Measurements from ENCODE around the gene MATN1. TPM values are rescaled to one million over a fixed set of nuclear protein-coding genes. Genes with fewer than 3 reads are reported as not detected.

The MATN1 gene
- total RNA-seq, 1 donor: not detected

DNA sequence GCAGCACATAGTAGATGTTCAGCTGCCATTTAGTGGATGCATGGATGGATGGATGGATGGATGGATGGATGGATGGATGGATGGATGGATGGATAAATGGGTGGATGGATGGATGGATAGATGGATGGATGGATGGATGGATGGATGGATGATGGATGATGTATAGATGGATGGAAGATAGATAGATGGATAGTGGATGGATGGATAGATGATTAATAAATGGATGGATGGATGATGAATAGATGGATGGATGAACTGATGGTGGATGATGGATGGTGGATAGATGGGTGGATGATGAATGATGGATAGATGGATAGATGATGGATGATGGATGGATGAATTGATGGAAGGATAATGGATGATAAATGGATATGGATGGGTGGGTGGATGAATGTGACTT is 20.6 kb downstream of the MATN1 start:
- DNase-seq (ENCODE audit: low read depth): no peak
- H3K4me3 ChIP-seq (ENCODE audit: low read depth, low read length): no peak overlapping the region
- TF ChIP-seq CTCF (IDR thresholded peaks at IDR 0.05; ENCODE audit: insufficient read depth, low read depth, low read length): no peak

DNA sequence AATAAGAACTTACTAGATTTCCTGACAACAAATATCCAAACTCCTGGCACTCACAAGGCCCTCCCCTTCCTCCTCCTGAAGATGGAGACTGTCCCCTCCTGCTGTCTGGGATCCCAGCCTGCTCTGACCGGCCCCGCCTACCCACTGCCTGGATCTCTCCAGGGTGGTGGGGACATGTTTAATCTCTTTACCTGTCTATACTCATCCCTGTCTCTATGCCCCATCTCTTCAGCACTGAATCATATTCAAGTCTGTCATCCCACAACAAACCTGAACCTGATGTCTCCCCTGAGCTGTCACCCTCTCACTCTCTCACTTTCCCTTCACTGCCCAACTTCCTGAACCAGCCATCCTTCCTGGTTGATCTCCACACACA is 22.1 kb downstream of the MATN1 start:
- H3K4me3 ChIP-seq (ENCODE audit: low read depth, low read length): no peak overlapping the region
- TF ChIP-seq CTCF (IDR thresholded peaks at IDR 0.05; ENCODE audit: insufficient read depth, low read depth, low read length): no peak
- DNase-seq (ENCODE audit: low read depth): no peak

GRCh38 chr1:30700528-30701257 is 22.7 kb downstream of the MATN1 start:
- TF ChIP-seq CTCF (IDR thresholded peaks at IDR 0.05; ENCODE audit: insufficient read depth, low read depth, low read length): no peak
- DNase-seq (ENCODE audit: low read depth): peak; percentile 56
- H3K4me3 ChIP-seq (ENCODE audit: low read depth, low read length): no peak overlapping the region

DNA sequence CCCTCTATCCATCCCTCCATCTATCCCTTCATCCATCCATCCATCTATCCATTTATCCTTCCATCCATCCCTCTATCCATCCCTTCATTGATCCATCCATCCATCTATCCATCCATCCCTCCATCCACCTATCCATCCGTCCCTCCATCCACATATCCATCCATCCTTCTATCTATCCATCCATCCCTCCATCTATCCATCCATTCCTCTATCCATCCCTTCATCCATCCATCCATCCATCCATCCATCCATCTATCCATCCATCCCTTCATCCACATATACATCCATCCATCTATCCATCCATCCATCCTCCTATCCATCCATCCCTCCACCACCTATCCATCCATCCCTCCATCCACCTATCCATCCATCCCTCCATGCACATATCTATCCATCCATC is 23.6 kb downstream of the MATN1 start:
- H3K4me3 ChIP-seq (ENCODE audit: low read depth, low read length): no peak overlapping the region
- DNase-seq (ENCODE audit: low read depth): no peak
- no peak for TF ChIP-seq CTCF (IDR thresholded peaks at IDR 0.05; ENCODE audit: insufficient read depth, low read depth, low read length)

DNA sequence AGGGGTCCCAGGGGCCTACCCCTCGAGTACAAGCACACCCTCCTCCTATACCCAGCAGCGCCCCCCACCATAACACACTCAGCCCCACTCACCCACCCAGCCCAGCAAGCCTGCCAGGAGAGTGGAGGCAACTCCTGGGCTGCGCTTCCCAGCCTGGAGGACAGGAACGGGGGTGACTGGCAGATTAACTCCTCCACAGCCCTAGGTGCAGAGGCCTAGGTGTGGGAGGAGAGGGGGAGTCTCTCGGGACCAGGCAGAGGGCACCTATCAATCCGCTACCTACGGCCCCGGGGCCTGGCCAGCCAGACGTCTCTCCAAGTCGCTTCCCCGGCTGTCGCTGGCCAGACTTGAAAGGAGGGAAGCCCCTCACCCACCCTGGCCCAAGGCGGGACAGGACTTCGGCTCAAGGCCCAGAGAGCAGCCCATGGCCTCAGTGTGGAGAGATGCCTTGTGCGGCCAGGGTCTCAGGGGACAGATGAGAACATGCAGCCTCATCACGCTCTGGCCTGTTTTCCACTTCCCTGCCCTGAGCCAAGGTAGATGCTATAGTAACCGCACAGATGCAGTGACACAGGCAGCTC is 24.9 kb downstream of the MATN1 start:
- no peak for DNase-seq (ENCODE audit: low read depth)
- no peak for TF ChIP-seq CTCF (IDR thresholded peaks at IDR 0.05; ENCODE audit: insufficient read depth, low read depth, low read length)
- H3K4me3 ChIP-seq (ENCODE audit: low read depth, low read length): no peak overlapping the region

- peak; percentile 6 for DNase-seq (ENCODE audit: low read depth)
- no peak overlapping the region for H3K4me3 ChIP-seq (ENCODE audit: low read depth, low read length)
- no peak for TF ChIP-seq CTCF (IDR thresholded peaks at IDR 0.05; ENCODE audit: insufficient read depth, low read depth, low read length)
Observed at GRCh38 chr1:30697571-30698376, 25.6 kb downstream of the MATN1 start.

Measured in fibroblast of villous mesenchyme (primary cell).